ENCODE measurements around the gene NBEAL2. TPM values are rescaled to one million over a fixed set of nuclear protein-coding genes. Genes with fewer than 3 reads are reported as not detected.

Gene NBEAL2
- total and polyA plus RNA-seq, 4 donors, result 10.2 to 22.1 (median 16.4) TPM

DNA sequence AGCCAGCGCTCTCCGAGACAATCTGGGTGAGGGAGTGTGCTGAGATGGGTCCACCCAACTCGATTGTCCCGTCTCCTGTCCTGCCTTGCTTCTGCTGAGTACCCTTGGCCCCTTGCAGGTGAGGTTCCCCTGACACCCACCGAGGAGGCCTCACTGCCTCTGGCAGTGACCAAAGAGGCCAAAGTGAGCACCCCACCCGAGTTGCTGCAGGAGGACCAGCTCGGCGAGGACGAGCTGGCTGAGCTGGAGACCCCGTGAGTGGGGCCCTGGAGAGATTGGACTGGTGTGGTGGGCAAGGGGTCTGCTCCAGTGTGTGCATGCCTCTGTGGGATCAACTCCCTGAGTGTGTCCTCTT, 23.6 kb downstream of the NBEAL2 start:
- Histone ChIP-seq H3K27ac (ENCODE audit: low read depth, low read length) (no peak overlapping the region), H3K4me3 (ENCODE audit: low read depth, low read length) (no peak overlapping the region), H3K9me3 (ENCODE audit: control insufficient read depth, insufficient read depth, low read length) (no peaks in the 10 kb centered on the region), H3K36me3 (ENCODE audit: control insufficient read depth, insufficient read depth, low read length) (peaks cover 93% of the 10 kb centered on the region), H3K27me3 (ENCODE audit: control insufficient read depth, insufficient read depth, low read length) (no peaks in the 10 kb centered on the region), H3K4me1 (ENCODE audit: control insufficient read depth, insufficient read depth, low read length) (no peaks in the 10 kb centered on the region)
- WGBS (ENCODE audit: insufficient coverage), result 86% methylated on average over 10 of the region's 10 CpGs
- no peak for DNase-seq (ENCODE audit: low read depth in 4 of 6, low spot score in 6 of 6)

DNA sequence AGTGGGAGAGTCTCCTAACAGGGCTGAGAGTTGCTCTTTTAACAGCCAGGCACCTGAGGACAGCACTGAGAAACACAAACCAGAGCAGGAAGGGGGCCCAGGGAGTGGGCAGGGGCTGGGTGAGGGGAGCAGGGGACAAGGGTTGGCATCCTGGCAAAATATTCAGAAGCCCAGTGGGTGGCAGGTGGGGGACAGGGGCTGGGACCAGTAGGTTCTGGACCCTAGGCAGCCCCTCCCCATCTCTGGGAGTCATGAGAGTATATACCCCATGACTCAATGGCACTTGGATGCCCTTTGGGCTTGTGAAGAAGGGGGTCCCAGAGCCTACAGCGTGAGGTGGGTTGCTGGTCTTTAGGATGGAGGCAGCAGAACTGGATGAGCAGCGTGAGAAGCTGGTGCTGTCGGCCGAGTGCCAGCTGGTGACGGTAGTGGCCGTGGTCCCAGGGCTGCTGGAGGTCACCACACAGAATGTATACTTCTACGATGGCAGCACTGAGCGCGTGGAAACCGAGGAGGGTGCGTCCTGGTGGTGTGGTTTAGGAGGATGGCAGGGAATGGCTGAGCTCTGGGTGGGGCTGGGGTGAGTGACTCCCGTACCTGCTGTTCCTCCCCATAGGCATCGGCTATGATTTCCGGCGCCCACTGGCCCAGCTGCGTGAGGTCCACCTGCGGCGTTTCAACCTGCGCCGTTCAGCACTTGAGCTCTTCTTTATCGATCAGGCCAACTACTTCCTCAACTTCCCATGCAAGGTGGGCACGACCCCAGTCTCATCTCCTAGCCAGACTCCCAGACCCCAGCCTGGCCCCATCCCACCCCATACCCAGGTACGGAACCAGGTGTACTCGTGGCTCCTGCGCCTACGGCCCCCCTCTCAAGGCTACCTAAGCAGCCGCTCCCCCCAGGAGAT, 24.2 kb downstream of the NBEAL2 start:
- 92% methylated on average over 17 of the region's 27 CpGs for WGBS (ENCODE audit: insufficient coverage)
- H3K27me3 ChIP-seq (ENCODE audit: control insufficient read depth, insufficient read depth, low read length), result no peaks in the 10 kb centered on the region
- H3K36me3 ChIP-seq (ENCODE audit: control insufficient read depth, insufficient read depth, low read length), result peaks cover 86% of the 10 kb centered on the region
- no peak overlapping the region for H3K27ac ChIP-seq (ENCODE audit: low read depth, low read length)
- no peaks in the 10 kb centered on the region for H3K4me1 ChIP-seq (ENCODE audit: control insufficient read depth, insufficient read depth, low read length)
- no peak for DNase-seq (ENCODE audit: low read depth in 4 of 6, low spot score in 6 of 6)
- no peak overlapping the region for H3K4me3 ChIP-seq (ENCODE audit: low read depth, low read length)
- no peaks in the 10 kb centered on the region for H3K9me3 ChIP-seq (ENCODE audit: control insufficient read depth, insufficient read depth, low read length)

DNA sequence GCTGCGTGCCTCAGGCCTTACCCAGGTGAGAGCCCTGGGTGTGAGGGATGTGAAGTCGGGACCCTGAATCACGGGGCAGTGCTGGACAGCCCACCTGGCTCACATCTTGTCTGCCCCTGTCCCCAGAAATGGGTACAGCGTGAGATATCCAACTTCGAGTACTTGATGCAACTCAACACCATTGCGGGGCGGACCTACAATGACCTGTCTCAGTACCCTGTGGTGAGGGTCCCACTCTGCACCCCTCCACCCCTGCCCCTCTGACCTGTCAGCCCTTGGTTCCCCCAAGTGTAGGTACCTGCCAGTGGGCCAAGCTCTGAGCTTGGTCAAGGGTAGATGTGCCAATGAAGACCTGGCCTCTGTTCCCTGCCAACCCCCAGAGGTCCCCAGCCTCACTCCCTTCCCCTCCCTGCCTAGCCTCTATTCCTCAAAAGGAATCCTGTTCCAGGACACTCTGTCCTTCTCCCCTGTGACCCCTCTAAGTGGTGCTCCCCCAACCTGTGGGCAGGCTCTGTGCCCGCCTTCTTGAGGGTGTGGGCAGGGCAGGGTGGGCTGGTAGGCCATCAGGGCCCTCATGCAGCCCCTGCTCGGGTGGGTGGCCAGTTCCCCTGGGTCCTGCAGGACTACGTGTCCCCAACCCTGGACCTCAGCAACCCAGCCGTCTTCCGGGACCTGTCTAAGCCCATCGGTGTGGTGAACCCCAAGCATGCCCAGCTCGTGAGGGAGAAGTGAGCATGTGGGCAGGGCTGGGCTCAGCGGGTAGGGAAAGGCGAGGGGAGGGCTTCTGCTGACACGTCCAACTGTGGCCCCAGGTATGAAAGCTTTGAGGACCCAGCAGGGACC, 25.1 kb downstream of the NBEAL2 start:
- no peak overlapping the region for H3K4me3 ChIP-seq (ENCODE audit: low read depth, low read length)
- no peaks in the 10 kb centered on the region for H3K9me3 ChIP-seq (ENCODE audit: control insufficient read depth, insufficient read depth, low read length)
- WGBS (ENCODE audit: insufficient coverage), result 92% methylated on average over 16 of the region's 17 CpGs
- peaks cover 78% of the 10 kb centered on the region for H3K36me3 ChIP-seq (ENCODE audit: control insufficient read depth, insufficient read depth, low read length)
- no peaks in the 10 kb centered on the region for H3K27me3 ChIP-seq (ENCODE audit: control insufficient read depth, insufficient read depth, low read length)
- no peak for DNase-seq (ENCODE audit: low read depth in 4 of 6, low spot score in 6 of 6)
- no peak overlapping the region for H3K27ac ChIP-seq (ENCODE audit: low read depth, low read length)
- H3K4me1 ChIP-seq (ENCODE audit: control insufficient read depth, insufficient read depth, low read length), result peaks cover 2% of the 10 kb centered on the region

DNA sequence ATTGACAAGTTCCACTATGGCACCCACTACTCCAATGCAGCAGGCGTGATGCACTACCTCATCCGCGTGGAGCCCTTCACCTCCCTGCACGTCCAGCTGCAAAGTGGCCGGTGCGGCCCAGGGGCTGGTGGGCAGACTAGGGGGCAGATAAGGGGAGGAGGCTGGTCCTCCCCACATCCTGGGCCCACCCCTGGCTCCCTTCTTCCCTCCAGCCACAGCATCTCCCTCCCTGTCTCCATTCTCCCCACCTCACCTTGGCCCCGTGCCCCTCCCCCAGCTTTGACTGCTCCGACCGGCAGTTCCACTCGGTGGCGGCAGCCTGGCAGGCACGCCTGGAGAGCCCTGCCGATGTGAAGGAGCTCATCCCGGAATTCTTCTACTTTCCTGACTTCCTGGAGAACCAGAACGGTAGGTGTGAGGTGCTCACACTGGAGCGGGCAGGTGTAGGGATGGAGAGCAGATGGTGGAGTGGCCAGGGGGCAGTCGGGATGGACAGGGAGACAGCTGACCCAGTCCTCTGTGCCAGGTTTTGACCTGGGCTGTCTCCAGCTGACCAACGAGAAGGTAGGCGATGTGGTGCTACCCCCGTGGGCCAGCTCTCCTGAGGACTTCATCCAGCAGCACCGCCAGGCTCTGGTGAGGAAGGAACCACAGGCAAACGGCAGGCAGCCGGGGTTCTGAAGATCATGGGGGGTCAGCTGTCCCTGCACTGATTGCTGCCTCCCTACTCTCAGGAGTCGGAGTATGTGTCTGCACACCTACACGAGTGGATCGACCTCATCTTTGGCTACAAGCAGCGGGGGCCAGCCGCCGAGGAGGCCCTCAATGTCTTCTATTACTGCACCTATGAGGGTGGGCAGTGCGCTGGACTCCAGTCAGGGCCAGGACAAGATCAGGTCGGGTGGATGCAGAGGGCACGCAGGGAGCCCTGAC, 26.0 kb downstream of the NBEAL2 start:
- Histone ChIP-seq H3K4me1 (ENCODE audit: control insufficient read depth, insufficient read depth, low read length) (peaks cover 11% of the 10 kb centered on the region), H3K36me3 (ENCODE audit: control insufficient read depth, insufficient read depth, low read length) (peaks cover 75% of the 10 kb centered on the region), H3K4me3 (ENCODE audit: low read depth, low read length) (no peak overlapping the region), H3K27ac (ENCODE audit: low read depth, low read length) (no peak overlapping the region), H3K9me3 (ENCODE audit: control insufficient read depth, insufficient read depth, low read length) (no peaks in the 10 kb centered on the region), H3K27me3 (ENCODE audit: control insufficient read depth, insufficient read depth, low read length) (no peaks in the 10 kb centered on the region)
- DNase-seq (ENCODE audit: low read depth in 4 of 6, low spot score in 6 of 6), result no peak
- WGBS (ENCODE audit: insufficient coverage), result 76% methylated on average over 25 of the region's 32 CpGs

DNA sequence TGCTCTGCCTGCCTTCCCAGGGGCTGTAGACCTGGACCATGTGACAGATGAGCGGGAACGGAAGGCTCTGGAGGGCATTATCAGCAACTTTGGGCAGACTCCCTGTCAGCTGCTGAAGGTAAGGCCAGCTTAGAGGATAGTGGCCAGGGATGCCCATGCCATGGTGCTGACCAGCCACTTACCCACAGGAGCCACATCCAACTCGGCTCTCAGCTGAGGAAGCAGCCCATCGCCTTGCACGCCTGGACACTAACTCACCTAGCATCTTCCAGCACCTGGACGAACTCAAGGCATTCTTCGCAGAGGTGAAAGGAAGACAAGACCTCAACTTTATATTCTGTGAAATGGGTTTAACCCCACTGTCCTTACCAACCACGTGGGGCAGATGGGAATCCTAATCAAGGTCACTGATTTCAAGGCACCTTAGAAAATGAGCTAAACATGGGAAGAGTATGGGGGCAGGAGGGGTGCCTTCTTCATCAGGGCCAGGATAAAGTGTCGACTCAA, 26.7 kb downstream of the NBEAL2 start:
- 90% methylated on average over 4 of the region's 9 CpGs for WGBS (ENCODE audit: insufficient coverage)
- Histone ChIP-seq H3K4me3 (ENCODE audit: low read depth, low read length) (no peak overlapping the region), H3K9me3 (ENCODE audit: control insufficient read depth, insufficient read depth, low read length) (no peaks in the 10 kb centered on the region), H3K36me3 (ENCODE audit: control insufficient read depth, insufficient read depth, low read length) (peaks cover 69% of the 10 kb centered on the region), H3K27me3 (ENCODE audit: control insufficient read depth, insufficient read depth, low read length) (no peaks in the 10 kb centered on the region), H3K27ac (ENCODE audit: low read depth, low read length) (no peak overlapping the region), H3K4me1 (ENCODE audit: control insufficient read depth, insufficient read depth, low read length) (peaks cover 11% of the 10 kb centered on the region)
- DNase-seq (ENCODE audit: low read depth in 4 of 6, low spot score in 6 of 6), result no peak

DNA sequence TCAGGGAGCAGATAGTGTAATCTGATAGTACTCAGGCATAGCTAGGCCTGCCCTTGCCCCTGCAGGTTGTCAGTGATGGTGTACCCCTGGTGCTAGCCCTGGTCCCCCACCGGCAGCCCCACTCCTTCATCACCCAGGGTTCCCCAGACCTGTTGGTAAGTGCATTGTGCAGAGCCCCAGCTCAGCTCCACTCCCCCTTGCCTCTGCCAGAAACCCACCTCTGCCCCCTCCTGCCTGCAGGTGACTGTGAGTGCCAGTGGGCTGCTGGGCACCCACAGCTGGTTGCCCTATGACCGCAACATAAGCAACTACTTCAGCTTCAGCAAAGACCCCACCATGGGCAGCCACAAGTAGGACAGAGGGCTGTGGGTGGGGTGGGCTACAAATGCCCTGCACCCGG, 27.5 kb downstream of the NBEAL2 start:
- H3K36me3 ChIP-seq (ENCODE audit: control insufficient read depth, insufficient read depth, low read length), result peaks cover 61% of the 10 kb centered on the region
- H3K4me1 ChIP-seq (ENCODE audit: control insufficient read depth, insufficient read depth, low read length), result peaks cover 11% of the 10 kb centered on the region
- H3K27ac ChIP-seq (ENCODE audit: low read depth, low read length), result no peak overlapping the region
- DNase-seq (ENCODE audit: low read depth in 4 of 6, low spot score in 6 of 6), result no peak
- 76% methylated on average over 2 of the region's 3 CpGs for WGBS (ENCODE audit: insufficient coverage)
- H3K9me3 ChIP-seq (ENCODE audit: control insufficient read depth, insufficient read depth, low read length), result no peaks in the 10 kb centered on the region
- no peaks in the 10 kb centered on the region for H3K27me3 ChIP-seq (ENCODE audit: control insufficient read depth, insufficient read depth, low read length)
- H3K4me3 ChIP-seq (ENCODE audit: low read depth, low read length), result no peak overlapping the region

DNA sequence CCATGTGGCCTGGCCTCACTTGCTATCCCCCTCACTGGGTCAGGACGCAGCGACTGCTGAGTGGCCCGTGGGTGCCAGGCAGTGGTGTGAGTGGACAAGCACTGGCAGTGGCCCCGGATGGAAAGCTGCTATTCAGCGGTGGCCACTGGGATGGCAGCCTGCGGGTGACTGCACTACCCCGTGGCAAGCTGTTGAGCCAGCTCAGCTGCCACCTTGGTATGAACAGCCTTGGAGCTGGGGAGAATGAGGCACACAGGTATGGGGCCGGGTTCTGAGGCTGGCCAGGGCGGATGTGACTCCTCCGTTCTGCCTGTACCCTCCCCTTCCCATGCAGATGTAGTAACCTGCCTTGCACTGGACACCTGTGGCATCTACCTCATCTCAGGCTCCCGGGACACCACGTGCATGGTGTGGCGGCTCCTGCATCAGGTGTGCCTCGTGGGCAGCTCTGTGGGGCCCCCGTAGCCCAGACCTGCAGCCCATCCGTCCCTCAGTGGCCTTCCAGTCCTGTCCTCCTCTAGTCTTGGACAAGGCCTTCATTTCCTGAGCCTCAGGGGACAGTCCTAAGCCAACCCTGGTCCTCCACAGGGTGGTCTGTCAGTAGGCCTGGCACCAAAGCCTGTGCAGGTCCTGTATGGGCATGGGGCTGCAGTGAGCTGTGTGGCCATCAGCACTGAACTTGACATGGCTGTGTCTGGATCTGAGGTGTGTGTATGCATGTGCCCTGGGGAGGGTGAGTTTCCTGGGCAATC, 28.2 kb downstream of the NBEAL2 start:
- H3K27me3 ChIP-seq (ENCODE audit: control insufficient read depth, insufficient read depth, low read length), result no peaks in the 10 kb centered on the region
- WGBS (ENCODE audit: insufficient coverage), result 92% methylated on average over 16 of the region's 16 CpGs
- H3K27ac ChIP-seq (ENCODE audit: low read depth, low read length), result no peak overlapping the region
- H3K9me3 ChIP-seq (ENCODE audit: control insufficient read depth, insufficient read depth, low read length), result no peaks in the 10 kb centered on the region
- peaks cover 11% of the 10 kb centered on the region for H3K4me1 ChIP-seq (ENCODE audit: control insufficient read depth, insufficient read depth, low read length)
- no peak for DNase-seq (ENCODE audit: low read depth in 4 of 6, low spot score in 6 of 6)
- H3K36me3 ChIP-seq (ENCODE audit: control insufficient read depth, insufficient read depth, low read length), result peaks cover 59% of the 10 kb centered on the region
- H3K4me3 ChIP-seq (ENCODE audit: low read depth, low read length), result no peak overlapping the region

DNA sequence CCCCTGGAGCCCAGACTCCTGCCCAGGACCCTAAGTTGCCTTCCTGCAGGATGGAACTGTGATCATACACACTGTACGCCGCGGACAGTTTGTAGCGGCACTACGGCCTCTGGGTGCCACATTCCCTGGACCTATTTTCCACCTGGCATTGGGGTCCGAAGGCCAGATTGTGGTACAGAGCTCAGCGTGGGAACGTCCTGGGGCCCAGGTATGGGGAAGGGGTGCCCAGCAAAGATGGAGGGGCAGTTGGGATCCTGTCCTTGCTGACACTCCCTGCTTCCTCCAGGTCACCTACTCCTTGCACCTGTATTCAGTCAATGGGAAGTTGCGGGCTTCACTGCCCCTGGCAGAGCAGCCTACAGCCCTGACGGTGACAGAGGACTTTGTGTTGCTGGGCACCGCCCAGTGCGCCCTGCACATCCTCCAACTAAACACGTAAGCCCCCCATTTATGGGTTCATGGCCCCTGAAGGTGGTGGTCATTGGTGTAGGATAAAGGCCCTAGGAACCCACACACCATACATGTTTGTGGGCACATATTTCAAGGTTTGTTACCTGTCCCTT, 28.8 kb downstream of the NBEAL2 start:
- Histone ChIP-seq H3K9me3 (ENCODE audit: control insufficient read depth, insufficient read depth, low read length) (no peaks in the 10 kb centered on the region), H3K4me3 (ENCODE audit: low read depth, low read length) (no peak overlapping the region), H3K27me3 (ENCODE audit: control insufficient read depth, insufficient read depth, low read length) (no peaks in the 10 kb centered on the region), H3K27ac (ENCODE audit: low read depth, low read length) (no peak overlapping the region), H3K4me1 (ENCODE audit: control insufficient read depth, insufficient read depth, low read length) (peaks cover 11% of the 10 kb centered on the region), H3K36me3 (ENCODE audit: control insufficient read depth, insufficient read depth, low read length) (peaks cover 58% of the 10 kb centered on the region)
- DNase-seq (ENCODE audit: low read depth in 4 of 6, low spot score in 6 of 6), result no peak
- WGBS (ENCODE audit: insufficient coverage), result 97% methylated on average over 9 of the region's 13 CpGs

Data from spinal cord (tissue), 10 donors.